GM18873 (cell line): ENCODE measurements around the gene SGK1.
"Not testable (repeated sequence)": the region's sequence is repeated elsewhere in the genome, so short reads cannot be mapped to it uniquely, and the experiment has no call there.

Experiments used
- ATAC-seq: cut with Tn5 transposase; IDR thresholded peaks from one replicate; pipeline ENCODE4 v1.9.1; 2021; ENCODE audit warnings: mild to moderate bottlenecking, moderate library complexity, moderate number of reproducible peaks; ENCODE audit not compliant: unreplicated experiment, low FRiP score

SGK1 gene

GRCh38 chr6:134328792-134329191 lies 10.9 kb upstream of the SGK1 start:
- ATAC-seq, result no peak

DNA sequence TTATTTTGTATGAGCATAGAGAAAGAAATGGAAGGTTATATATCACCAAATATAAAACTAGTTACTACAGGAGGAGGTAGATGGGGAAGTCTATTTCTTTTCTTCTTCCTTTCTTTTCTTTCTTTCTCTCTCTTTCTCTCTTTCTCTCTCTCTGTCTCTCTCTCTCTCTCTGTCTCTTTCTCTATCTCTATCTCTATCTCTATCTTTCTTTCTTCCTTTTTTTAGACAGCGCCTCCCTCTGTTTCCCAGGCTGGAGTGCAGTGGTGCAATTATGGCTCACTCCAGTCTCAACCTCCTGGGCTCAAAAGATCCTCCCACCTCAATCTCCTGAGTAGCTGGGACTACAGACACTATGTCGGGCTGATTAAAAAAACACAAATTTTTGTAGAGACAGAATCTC lies 10.2 kb upstream of the SGK1 start:
- ATAC-seq, result no peak

GRCh38 chr6:134326192-134326591 lies 8.3 kb upstream of the SGK1 start:
- not testable (repeated sequence) for ATAC-seq

- no peak for ATAC-seq
These were observed 6.9 kb upstream of the SGK1 start for GRCh38 chr6:134324766-134325165.

DNA sequence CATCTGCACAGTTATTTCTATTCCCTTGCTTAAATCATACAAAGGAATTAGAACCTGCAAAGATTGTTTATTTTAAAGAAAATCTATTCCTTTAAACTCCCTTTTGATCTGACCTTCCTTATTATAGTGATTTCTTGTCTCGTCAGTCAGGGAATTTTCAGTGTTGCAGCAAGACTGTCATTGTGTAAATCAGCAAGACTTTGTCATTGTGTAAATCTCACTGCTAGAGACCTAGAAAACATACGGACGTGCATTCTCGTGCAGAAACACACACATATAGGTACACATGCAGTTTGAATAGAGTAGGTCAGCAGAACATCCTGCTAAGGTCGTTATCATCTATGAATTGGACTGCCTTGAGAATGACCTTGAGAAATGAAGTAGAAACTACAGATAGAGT lies 6.2 kb upstream of the SGK1 start:
- ATAC-seq, result no peak

DNA sequence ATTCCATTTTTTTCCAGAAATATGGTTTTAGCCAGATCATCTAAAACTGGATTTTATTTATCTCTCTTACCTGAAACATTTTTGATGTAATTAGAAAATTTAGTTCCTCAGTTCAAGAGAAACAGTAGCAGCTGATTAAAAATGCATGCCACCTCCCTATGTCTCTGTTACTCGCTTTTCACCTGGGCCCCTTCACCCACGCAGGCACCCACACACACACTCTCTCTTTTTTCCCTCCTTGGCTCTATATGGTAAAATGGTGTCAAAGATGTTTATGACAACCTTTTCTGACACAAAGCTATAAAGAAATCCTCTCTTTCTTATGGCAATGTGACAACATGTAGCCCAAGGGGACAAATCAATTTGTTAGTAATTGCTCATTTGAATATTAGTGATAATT lies 5.8 kb upstream of the SGK1 start:
- ATAC-seq, result no peak

GRCh38 chr6:134323294-134323693 lies 5.4 kb upstream of the SGK1 start:
- ATAC-seq, result no peak

- ATAC-seq, result no peak
These were observed 4.3 kb upstream of the SGK1 start for GRCh38 chr6:134322216-134322615.

- no peak for ATAC-seq
These were observed 3.3 kb upstream of the SGK1 start for GRCh38 chr6:134321246-134321645.

DNA sequence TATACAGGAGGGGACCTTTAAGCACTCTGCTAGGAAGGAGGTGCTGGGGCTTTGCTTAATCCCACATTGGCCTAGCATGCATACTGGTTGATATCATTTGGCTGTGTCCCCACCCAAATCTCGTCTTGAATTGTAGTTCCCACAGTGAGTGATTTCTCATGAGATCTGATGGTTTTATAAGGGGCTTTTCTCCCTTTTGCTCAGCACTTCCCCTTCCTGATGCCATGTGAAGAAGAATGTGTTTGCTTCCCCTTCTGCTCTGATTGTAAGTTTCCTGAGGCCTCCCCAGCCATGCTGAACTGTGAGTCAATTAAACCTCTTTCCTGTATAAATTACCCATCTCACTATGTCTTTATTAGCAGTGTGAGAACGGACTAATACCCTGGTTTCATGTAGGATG lies 1.8 kb upstream of the SGK1 start:
- ATAC-seq, result not testable (repeated sequence)

DNA sequence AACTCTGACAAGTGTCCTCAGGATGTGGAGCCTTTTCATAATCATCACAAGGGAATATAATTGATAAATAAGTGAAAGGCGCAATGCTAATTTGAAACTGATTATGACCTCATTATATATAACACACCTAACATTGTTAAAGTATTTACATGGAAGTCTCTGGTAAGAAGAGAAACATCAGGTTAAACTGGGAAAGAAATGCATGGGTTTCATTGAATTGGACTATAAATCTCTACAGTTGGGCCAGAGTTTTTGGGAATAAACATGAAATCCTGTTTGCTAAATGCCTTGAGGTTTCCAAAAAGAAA lies 1.0 kb upstream of the SGK1 start:
- no peak for ATAC-seq

DNA sequence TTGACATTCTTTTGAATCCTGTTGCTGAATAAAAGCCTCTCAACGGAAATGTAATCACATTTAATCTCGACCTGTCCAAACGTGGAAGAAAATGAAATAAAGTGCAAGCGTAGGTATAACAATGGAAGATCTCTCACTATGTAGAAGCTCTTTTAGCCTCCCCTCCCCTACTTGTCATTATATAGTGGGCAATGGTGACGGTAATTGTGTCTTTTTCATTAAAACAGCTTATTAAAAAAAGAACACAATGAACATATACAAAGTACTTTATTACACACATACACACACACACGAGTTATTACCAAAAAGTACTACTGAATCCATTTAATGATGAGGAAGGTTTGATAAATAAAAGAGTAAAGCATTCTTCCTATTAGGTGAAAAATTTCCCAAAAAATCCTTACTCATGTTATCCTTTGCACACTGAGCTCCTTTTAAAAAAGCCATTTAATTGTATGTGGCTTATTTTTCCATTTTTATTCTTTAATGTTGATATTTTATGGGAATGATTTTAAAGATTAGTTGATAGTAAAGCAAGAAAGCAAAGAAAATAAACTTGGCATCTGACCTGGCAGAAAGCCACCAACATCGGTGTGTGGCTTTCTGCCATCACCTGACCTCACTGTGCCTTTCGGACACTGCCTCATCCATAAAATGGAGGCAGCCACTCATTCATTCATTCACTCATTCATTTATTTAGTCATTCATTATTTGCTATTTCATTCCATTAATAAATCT lies 493 bp upstream of the SGK1 start:
- no peak for ATAC-seq

DNA sequence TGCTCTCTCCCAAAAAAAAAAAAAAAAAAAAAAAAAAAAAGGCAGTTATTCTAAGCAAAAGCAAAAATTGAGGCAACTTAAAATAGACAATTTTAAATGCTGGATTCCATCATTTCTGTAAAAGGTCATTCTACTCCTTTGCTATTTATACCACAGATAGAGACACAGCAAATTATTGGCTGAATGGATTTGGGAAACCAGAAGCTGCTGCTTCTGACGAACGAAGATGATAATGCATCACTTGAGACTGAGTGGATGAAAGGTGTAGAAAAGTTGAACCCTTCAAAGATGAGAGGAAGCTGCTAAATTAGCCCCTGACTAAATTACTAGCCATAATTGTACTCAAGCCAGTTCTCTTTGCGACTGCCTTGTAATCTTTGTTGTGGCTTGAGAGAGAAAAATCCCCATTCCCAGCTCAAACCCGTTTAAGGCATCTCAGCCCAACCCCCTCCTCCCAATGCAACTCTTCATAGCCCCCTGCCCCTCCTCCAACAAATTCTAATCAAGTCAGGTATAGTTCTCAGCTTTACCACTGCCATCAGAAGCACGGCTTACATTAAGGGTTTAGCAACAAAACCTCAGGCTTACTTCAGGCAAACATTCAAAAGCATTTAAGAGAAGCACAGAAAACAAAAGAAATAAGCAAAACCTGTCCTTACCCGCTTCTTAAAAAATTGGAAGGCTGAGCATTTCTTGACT lies 1.0 kb downstream of the SGK1 start:
- no peak for ATAC-seq

DNA sequence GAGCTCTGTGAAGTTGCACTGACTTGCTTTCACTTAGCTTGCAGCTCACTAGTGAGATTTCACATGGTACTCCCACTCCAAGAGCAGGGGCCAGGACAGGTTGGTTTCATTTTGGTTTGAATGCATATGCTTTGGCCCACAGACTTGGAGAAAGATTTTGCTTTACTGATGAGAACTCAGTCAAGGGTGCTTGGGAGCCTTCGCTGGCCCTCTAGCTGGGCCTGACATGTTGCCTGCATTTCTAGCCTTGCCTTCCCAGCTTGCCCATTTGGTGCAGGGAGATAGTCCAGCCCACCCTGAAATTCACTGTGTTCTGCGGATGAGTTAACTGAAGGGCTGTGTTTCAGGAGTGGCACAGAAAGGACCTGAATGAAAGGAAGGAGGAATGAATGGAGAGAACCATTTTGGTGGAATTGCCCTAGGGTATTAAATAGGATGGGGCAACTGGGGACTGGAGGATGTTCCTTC lies 1.9 kb downstream of the SGK1 start:
- ATAC-seq, result no peak

GRCh38 chr6:134315189-134315588 lies 2.7 kb downstream of the SGK1 start:
- ATAC-seq, result no peak

- ATAC-seq, result no peak
These were observed 3.7 kb downstream of the SGK1 start for GRCh38 chr6:134314006-134314821.

DNA sequence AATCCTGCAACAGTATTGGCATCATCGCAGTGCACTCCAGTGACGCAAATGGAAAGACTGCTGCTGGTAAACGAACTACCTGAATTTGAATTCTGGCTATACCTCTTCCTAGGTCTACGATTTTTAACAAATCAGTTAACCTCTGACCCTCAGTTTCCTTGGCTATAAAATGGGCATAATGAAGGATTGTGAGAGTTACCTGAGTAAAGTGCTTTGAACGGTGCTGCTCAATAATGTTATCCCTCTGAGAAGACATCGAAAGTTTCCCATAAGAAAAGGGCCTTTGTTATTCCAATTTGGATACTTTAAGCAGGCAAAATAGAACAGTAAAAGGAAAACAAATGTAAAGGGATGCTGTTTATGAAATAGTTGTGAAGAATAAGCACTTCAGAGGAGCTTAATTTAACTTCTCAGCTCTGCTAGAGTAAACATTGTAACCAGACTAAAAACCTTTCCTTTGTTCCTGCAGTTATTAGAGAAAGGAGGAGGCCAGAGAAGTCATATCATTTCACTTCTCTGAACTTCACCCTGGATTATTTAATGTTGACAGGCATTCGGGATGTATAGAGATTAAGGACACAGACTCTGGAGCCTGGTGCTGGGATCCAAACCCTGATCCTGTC lies 5.8 kb downstream of the SGK1 start:
- no peak for ATAC-seq

- no peak for ATAC-seq
These were observed 7.1 kb downstream of the SGK1 start for GRCh38 chr6:134310817-134311216.

DNA sequence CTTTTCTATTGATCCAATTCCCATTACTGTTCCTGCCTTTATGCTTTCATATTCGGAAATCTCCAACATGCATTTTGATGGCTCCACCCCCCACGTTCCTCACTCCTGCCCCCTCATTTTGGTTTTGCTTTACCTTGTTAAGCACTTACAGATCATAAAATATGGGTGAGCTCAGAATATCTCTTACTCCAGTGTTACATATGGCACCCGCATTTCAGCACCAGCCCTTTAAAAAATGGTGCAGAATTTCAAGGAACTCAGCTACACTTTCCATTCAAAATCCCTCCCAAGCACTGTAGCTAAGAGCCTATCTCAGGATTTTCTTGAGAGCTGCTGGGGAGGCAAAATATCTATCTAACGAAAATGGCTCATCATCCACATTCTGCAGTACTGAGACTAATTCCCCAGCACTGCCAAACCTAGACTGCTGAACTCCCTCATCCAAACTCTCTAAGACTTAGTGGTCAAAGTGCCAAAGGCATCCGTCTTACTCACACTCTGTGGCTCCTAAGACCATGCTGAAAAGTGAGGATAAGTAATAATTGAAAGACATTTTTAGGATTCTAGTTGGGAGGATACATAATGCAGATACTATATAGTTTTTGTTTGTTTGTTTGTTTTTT lies 7.8 kb downstream of the SGK1 start:
- ATAC-seq, result no peak

DNA sequence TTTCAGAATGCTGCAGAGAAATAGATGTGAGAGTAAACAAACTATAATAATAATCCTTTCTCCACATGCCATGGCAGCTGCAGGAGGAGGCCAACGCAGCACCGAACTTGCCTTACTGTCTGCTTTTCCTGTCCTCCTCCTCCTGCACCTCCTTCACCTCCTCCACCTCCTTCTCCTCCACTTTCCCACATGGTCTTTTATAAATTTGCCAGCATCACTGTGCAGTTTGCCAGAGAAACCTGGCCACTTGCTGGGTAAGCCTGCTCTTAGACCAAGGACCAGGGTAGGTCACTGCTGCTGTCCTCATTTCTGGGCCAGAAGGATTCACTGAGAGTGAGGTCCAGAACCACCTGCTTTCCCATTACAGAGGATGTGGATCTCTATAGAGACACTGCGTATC lies 8.7 kb downstream of the SGK1 start:
- no peak for ATAC-seq

DNA sequence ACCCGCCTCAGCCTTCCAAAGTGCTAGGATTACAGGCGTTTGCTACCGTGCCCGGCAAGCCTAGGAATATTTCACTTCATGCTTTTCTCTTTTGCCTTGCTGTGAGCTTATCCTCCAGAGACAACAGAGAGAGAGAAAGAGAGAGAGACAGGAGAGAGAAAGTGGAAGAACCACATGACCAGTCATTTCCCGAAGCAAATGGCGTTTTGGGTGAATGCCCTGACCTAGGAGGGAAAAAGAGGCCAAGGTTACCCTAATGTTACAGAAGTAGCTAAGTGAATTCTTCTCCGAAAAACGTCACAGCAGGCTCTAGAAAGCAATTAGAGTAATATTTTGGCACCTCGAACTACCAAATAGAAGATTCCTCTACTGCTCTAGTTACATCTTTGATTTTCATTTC lies 9.1 kb downstream of the SGK1 start:
- ATAC-seq, result no peak
